Fibroblast of gingiva (primary cell): ENCODE results near the gene ROS1.

ENCODE experiments used
- DNase-seq: peaks from one replicate; pipeline ENCODE4 v3.0.0-alpha.2; 2011; ENCODE audit warnings: low read depth

The ROS1 gene

GRCh38 chr6:117309069-117309468 lies 116.7 kb downstream of the ROS1 start:
- DNase-seq, result no peak

- DNase-seq, result no peak
Observed at GRCh38 chr6:117307655-117308054, 118.1 kb downstream of the ROS1 start.

- no peak for DNase-seq
Observed at GRCh38 chr6:117306227-117306790, 119.4 kb downstream of the ROS1 start.

- no peak for DNase-seq
Observed at GRCh38 chr6:117304446-117304845, 121.3 kb downstream of the ROS1 start.

- no peak for DNase-seq
Observed at GRCh38 chr6:117303323-117303722, 122.4 kb downstream of the ROS1 start.

GRCh38 chr6:117298941-117299340 lies 126.8 kb downstream of the ROS1 start:
- no peak for DNase-seq

- no peak for DNase-seq
Observed at GRCh38 chr6:117290173-117290846, 135.4 kb downstream of the ROS1 start.

GRCh38 chr6:117288083-117288715 lies 137.5 kb downstream of the ROS1 start:
- no peak for DNase-seq

GRCh38 chr6:117280922-117281321 lies 144.8 kb downstream of the ROS1 start:
- no peak for DNase-seq

GRCh38 chr6:117276778-117277316 lies 148.9 kb downstream of the ROS1 start:
- no peak for DNase-seq

- no peak for DNase-seq
Observed at GRCh38 chr6:117275711-117276110, 150.0 kb downstream of the ROS1 start.

- no peak for DNase-seq
Observed at GRCh38 chr6:117275205-117275604, 150.5 kb downstream of the ROS1 start.

GRCh38 chr6:117272891-117273290 lies 152.9 kb downstream of the ROS1 start:
- DNase-seq, result no peak

- DNase-seq, result no peak
Observed at GRCh38 chr6:117272032-117272866, 153.5 kb downstream of the ROS1 start.

GRCh38 chr6:117270843-117271507 lies 154.8 kb downstream of the ROS1 start:
- DNase-seq, result no peak

- DNase-seq, result no peak
Observed at GRCh38 chr6:117270055-117270842, 155.5 kb downstream of the ROS1 start.

- DNase-seq, result no peak
Observed at GRCh38 chr6:117269638-117270054, 156.1 kb downstream of the ROS1 start.

- DNase-seq, result no peak
Observed at GRCh38 chr6:117268924-117269323, 156.8 kb downstream of the ROS1 start.

GRCh38 chr6:117267766-117268534 lies 157.8 kb downstream of the ROS1 start:
- DNase-seq, result no peak

- DNase-seq, result no peak
Observed at GRCh38 chr6:117267054-117267347, 158.7 kb downstream of the ROS1 start.
